GM19452 (cell line): ENCODE results near the gene AAMP.

Experiments used
- ATAC-seq: cut with Tn5 transposase; IDR thresholded peaks from one replicate; pipeline ENCODE4 v1.9.1; 2021; ENCODE audit not compliant: unreplicated experiment

AAMP gene

DNA sequence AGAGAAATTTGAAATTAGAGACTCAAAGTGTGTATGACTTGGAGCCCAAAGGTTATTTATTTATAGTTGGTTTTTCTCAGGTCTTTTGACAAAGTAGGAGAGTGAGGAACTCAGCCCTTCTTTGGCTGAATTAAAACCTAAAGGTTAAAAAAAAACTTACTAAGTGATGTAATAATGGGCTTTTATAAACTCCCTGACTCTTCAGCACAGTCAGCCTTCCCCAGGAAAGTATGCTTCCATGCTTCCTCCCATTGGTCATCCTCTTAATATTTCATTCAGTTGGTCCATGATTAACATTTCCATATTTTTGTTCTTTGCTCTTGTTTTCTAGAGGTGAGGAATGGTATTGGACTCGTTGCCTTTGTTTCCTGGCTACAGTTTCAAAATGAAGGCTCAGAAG lies 45.8 kb downstream of the AAMP start:
- no peak for ATAC-seq

DNA sequence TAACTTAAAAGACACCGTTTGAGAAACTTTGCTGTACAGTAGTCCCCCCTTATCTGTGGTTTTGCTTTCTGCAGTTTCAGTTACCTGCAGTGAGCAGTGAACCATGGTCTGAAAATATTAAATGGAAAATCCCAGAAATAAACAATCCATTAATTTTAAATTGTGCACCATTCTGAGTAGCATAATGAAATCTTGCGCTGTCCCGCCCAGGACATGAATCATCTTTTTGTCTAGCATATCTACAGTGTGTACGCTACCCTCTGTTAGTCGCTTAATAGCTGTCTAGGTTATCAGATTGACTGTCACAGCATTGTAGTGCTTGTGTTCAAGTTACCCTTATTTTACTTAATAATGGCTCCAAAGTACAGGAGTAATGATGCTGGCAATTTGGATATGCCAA lies 46.9 kb downstream of the AAMP start:
- no peak for ATAC-seq

DNA sequence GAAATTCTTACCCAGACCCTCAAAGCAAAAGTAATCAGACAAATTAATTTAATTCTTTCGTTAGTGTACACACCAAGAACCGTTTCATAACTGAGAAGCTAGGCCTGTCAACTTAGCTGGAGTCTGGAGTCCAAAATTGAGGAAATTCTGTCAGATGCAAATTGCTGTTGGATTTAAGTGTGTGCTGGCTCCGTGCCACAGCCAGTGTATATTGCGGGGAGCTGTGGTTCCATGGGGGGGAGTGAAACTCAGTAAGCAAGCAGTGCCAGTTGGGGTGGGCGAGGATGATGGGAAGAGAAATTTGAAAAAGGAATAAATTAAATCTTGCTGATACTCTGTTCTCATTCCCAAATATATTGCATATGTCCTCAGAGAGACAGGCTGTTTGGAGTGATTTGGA lies 48.9 kb downstream of the AAMP start:
- ATAC-seq, result no peak

DNA sequence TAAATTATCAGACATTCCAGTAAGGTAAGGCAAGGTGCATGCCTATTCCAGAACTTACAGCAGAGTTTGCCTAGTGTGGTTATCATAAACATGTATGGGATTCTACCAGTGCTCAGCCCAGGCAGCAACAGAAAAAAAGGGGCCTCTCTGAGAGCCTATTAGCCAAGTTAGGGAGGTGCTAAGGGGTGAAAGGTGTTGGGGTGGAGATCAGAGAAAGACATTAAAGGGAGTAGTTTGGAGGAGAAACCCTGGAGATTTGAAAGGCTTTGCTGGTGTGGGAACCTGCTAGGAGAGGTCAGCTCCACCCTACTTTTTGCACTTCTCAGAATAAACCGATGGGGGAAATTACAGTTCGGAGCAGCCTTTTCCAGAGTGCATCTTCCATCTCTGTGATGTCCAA lies 50.0 kb downstream of the AAMP start:
- ATAC-seq, result no peak

DNA sequence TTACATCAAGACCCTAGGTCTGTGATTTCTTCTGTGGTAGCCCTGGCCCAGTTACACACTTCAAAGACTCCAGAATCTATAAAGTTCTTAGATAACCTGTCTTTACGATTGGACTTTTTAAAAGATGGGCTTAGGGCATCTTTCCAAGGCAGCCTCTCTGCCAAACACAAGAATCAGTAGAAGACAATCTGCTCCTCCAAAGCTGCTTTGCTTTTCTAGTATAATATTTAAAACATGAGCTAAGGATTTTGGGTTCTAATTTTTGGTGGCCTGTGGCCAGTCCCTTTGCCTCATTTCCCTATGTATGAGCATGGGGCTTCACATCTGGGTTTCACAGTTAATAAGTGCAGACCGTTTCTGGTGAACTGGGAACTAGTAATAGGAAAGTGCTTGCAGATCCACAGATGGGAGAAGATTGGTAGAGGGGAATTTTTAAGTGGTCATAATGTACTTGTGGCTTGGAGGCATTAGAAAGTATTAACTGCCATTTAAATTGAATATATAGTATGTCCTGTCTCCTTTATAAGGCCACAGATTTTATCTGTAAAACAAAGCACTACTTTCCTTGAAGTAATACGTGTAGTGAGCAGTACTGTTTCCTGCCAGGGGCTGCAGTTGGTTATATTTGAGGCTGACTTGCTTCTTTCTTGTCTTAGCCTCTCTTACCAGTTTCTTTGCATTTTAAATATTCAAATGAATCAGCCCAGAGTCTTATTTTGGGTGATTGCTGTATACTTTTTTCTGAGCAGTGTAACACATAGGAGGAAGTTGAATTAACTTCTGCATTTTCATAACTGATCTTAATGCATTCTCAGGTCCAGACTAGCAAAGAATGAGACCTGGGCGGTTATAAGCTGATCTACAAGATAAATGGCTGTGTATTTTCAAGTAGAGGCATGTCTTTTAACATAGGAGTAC lies 51.4 kb downstream of the AAMP start:
- ATAC-seq, result peak; percentile 50

DNA sequence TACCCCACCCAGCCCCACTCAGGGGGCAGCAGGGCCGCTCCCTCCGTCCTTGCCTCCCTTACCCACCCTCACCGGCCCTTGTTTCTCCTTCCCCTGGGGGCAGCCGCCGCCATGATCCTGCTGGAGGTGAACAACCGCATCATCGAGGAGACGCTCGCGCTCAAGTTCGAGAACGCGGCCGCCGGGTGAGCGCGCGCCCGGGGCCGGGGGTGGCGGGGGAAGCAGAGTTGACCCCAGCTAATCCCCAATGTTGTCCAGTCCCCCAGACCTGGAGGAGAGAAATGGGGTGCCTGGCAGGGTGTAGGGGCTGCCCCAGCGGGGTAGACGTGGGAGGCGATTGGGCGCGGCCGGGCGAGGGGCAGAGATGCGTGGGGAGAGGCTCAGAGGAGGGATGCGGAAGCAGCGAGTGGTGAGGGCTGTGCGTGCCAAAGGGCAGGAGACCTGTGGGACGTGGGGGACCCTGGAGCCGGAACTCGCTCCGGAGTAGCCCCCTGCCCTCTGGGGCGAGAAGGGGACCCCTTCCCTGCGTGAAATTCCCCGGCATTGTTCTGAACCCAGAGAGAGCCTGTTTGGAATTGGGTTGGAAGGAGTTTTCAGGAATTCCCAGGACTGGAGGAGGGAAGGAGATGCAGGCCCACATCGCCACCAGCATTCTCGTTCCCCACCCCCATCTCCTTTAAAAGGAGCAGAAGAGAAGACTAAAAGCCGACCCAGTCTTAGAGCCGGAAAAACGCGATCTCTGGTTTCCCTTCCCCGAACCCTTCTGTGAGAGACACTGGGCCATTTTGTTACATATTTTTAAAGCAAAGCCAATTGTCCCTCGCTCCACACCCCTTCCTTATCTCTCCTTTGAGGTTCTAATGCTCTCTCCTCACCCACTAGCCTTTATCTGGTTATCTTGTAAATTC lies 52.3 kb downstream of the AAMP start:
- ATAC-seq, result no peak

DNA sequence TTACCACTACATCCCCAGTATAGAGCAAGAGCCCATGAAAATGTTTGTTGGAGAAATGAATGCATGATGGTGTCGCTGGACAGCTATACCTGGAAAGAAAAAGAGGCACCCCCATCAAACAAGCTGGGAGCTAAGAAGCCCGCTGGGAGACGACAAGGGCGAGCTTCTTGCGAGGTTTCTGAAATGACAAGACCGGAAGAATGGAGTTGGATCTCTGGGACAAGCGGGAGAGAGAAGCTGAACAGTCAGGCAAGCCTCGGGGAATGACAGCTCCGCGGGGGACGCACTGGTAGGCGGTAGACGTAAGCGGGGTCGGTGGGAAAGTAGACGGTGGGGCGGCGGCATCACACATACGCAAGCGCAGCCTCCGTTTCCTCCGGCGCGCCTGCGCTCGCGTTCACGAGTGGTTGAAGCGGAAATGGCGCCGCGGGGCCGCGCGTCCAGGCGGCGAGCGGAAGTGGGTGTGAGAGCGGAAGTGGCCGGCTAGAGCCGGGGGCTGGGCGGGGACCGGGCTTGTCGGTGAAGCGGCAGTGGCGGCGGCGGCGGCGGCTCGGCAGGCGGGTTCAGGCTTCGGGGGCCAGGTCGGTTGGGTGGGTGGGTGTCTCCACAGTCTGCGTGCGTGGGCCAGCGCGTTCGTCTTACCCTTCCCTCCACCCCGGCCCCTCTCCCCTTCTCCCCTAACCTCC lies 53.1 kb downstream of the AAMP start, which contains the start of gene ARPC2:
TSS of gene ARPC2 (plus strand) at position 516 of the 686 bp plus-strand sequence. CDS start 282 bp downstream, outside the sequence.
- ATAC-seq, result peak; percentile 66

DNA sequence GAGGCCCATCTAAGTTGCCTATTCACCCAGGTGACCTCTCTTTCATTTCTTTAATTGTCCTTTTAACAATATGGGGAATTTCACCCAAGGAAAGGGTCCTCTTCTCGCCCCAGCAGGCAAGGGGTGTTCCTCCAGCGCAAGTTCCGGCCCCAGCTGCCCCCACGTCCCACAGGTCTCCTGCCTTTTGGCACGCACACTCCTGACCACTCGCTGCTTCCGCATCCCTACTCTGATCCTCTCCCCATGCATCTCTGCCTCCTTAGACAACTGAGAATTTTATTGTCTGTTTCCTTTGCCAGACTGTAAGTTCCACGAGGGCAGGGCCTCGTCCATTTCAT lies 53.6 kb downstream of the AAMP start:
- no peak for ATAC-seq
